ENCODE measurements around the gene PGM5. TPM values are rescaled to one million over a fixed set of nuclear protein-coding genes. Genes with fewer than 3 reads are reported as not detected.
"Not testable (repeated sequence)": the region's sequence is repeated elsewhere in the genome, so short reads cannot be mapped to it uniquely, and the experiment has no call there.

The PGM5 gene
- total RNA-seq, 1 experiment from 2014 or later: 0.15 TPM

GRCh38 chr9:68318209-68318608 is 38.2 kb upstream of the PGM5 start:
- H2AFZ ChIP-seq (ENCODE audit: low read depth, low read length, poor library complexity, severe bottlenecking); H3K4me2 ChIP-seq (ENCODE audit: low read length); ATAC-seq; POLR2A ChIA-PET; intact Hi-C loops (cut with micrococcal nuclease); BruUV-seq (replicated peaks); H4K20me1 ChIP-seq (ENCODE audit: insufficient read depth); H3K27ac ChIP-seq (ENCODE audit: low read depth, low read length); H3K9ac ChIP-seq (ENCODE audit: low read length); H3K79me2 ChIP-seq (ENCODE audit: insufficient read depth, low read length); DNase-seq (ENCODE audit: low read depth, low spot score); H3K36me3 ChIP-seq (ENCODE audit: control insufficient read depth in 1 of 2, insufficient read depth in 2 of 2, low read length in 2 of 2); H3K9me2 ChIP-seq (ENCODE audit: insufficient read depth); H3K4me1 ChIP-seq (ENCODE audit: control insufficient read depth in 1 of 2, insufficient read depth in 2 of 2, low read length in 2 of 2); H3K4me3 ChIP-seq (replicated peaks in 1 of 2; ENCODE audit: low read depth in 1 of 2, low read length in 2 of 2); RAD21 ChIA-PET (ENCODE audit: low non-redundant PET in 1 of 2, low total read pairs in 2 of 2, uncharacterized antibody in 2 of 2, unreplicated experiment in 2 of 2); H3K9me3 ChIP-seq (ENCODE audit: control insufficient read depth in 1 of 2, insufficient read depth in 1 of 2, low read depth in 1 of 2, low read length in 2 of 2); H3K27me3 ChIP-seq (ENCODE audit: insufficient read depth, low read length); CTCF ChIA-PET: not testable (repeated sequence)

GRCh38 chr9:68323749-68324148 is 32.7 kb upstream of the PGM5 start:
- H4K20me1 ChIP-seq (ENCODE audit: insufficient read depth); ATAC-seq; H3K9me3 ChIP-seq (ENCODE audit: control insufficient read depth in 1 of 2, insufficient read depth in 1 of 2, low read depth in 1 of 2, low read length in 2 of 2); CTCF ChIA-PET; POLR2A ChIA-PET; H3K79me2 ChIP-seq (ENCODE audit: insufficient read depth, low read length); H3K9ac ChIP-seq (ENCODE audit: low read length); H3K9me2 ChIP-seq (ENCODE audit: insufficient read depth); H3K27me3 ChIP-seq (ENCODE audit: insufficient read depth, low read length); BruUV-seq (replicated peaks); H3K4me2 ChIP-seq (ENCODE audit: low read length); RAD21 ChIA-PET (ENCODE audit: low non-redundant PET in 1 of 2, low total read pairs in 2 of 2, uncharacterized antibody in 2 of 2, unreplicated experiment in 2 of 2); H3K4me1 ChIP-seq (ENCODE audit: control insufficient read depth in 1 of 2, insufficient read depth in 2 of 2, low read length in 2 of 2); H3K4me3 ChIP-seq (replicated peaks in 1 of 2; ENCODE audit: low read depth in 1 of 2, low read length in 2 of 2); DNase-seq (ENCODE audit: low read depth, low spot score); intact Hi-C loops (cut with micrococcal nuclease); H3K27ac ChIP-seq (ENCODE audit: low read depth, low read length); H3K36me3 ChIP-seq (ENCODE audit: control insufficient read depth in 1 of 2, insufficient read depth in 2 of 2, low read length in 2 of 2); H2AFZ ChIP-seq (ENCODE audit: low read depth, low read length, poor library complexity, severe bottlenecking): not testable (repeated sequence)

GRCh38 chr9:68324518-68324917 is 31.9 kb upstream of the PGM5 start:
- H3K4me1 ChIP-seq (ENCODE audit: control insufficient read depth in 1 of 2, insufficient read depth in 2 of 2, low read length in 2 of 2); DNase-seq (ENCODE audit: low read depth, low spot score); H3K9ac ChIP-seq (ENCODE audit: low read length); H3K4me3 ChIP-seq (replicated peaks in 1 of 2; ENCODE audit: low read depth in 1 of 2, low read length in 2 of 2); H3K9me3 ChIP-seq (ENCODE audit: control insufficient read depth in 1 of 2, insufficient read depth in 1 of 2, low read depth in 1 of 2, low read length in 2 of 2); CTCF ChIA-PET; intact Hi-C loops (cut with micrococcal nuclease); H3K9me2 ChIP-seq (ENCODE audit: insufficient read depth); BruUV-seq (replicated peaks); H3K36me3 ChIP-seq (ENCODE audit: control insufficient read depth in 1 of 2, insufficient read depth in 2 of 2, low read length in 2 of 2); POLR2A ChIA-PET; H2AFZ ChIP-seq (ENCODE audit: low read depth, low read length, poor library complexity, severe bottlenecking); RAD21 ChIA-PET (ENCODE audit: low non-redundant PET in 1 of 2, low total read pairs in 2 of 2, uncharacterized antibody in 2 of 2, unreplicated experiment in 2 of 2); H4K20me1 ChIP-seq (ENCODE audit: insufficient read depth); ATAC-seq; H3K4me2 ChIP-seq (ENCODE audit: low read length); H3K27ac ChIP-seq (ENCODE audit: low read depth, low read length); H3K79me2 ChIP-seq (ENCODE audit: insufficient read depth, low read length); H3K27me3 ChIP-seq (ENCODE audit: insufficient read depth, low read length): not testable (repeated sequence)

- H3K36me3 ChIP-seq (ENCODE audit: control insufficient read depth in 1 of 2, insufficient read depth in 2 of 2, low read length in 2 of 2); intact Hi-C loops (cut with micrococcal nuclease); ATAC-seq; H3K4me3 ChIP-seq (replicated peaks in 1 of 2; ENCODE audit: low read depth in 1 of 2, low read length in 2 of 2); H3K27ac ChIP-seq (ENCODE audit: low read depth, low read length); CTCF ChIA-PET; H3K79me2 ChIP-seq (ENCODE audit: insufficient read depth, low read length); H3K9ac ChIP-seq (ENCODE audit: low read length); H3K4me2 ChIP-seq (ENCODE audit: low read length); H3K9me3 ChIP-seq (ENCODE audit: control insufficient read depth in 1 of 2, insufficient read depth in 1 of 2, low read depth in 1 of 2, low read length in 2 of 2); H3K27me3 ChIP-seq (ENCODE audit: insufficient read depth, low read length); POLR2A ChIA-PET; BruUV-seq (replicated peaks); H4K20me1 ChIP-seq (ENCODE audit: insufficient read depth); H2AFZ ChIP-seq (ENCODE audit: low read depth, low read length, poor library complexity, severe bottlenecking); H3K4me1 ChIP-seq (ENCODE audit: control insufficient read depth in 1 of 2, insufficient read depth in 2 of 2, low read length in 2 of 2); DNase-seq (ENCODE audit: low read depth, low spot score); H3K9me2 ChIP-seq (ENCODE audit: insufficient read depth); RAD21 ChIA-PET (ENCODE audit: low non-redundant PET in 1 of 2, low total read pairs in 2 of 2, uncharacterized antibody in 2 of 2, unreplicated experiment in 2 of 2): not testable (repeated sequence)
Observed at GRCh38 chr9:68329106-68329505, 27.3 kb upstream of the PGM5 start.

GRCh38 chr9:68330531-68331173 is 25.8 kb upstream of the PGM5 start:
- H2AFZ ChIP-seq (ENCODE audit: low read depth, low read length, poor library complexity, severe bottlenecking); H3K27ac ChIP-seq (ENCODE audit: low read depth, low read length); H3K36me3 ChIP-seq (ENCODE audit: control insufficient read depth in 1 of 2, insufficient read depth in 2 of 2, low read length in 2 of 2); DNase-seq (ENCODE audit: low read depth, low spot score); ATAC-seq; CTCF ChIA-PET; H3K79me2 ChIP-seq (ENCODE audit: insufficient read depth, low read length); H3K9ac ChIP-seq (ENCODE audit: low read length); H4K20me1 ChIP-seq (ENCODE audit: insufficient read depth); H3K9me3 ChIP-seq (ENCODE audit: control insufficient read depth in 1 of 2, insufficient read depth in 1 of 2, low read depth in 1 of 2, low read length in 2 of 2); H3K9me2 ChIP-seq (ENCODE audit: insufficient read depth); intact Hi-C loops (cut with micrococcal nuclease); POLR2A ChIA-PET; H3K4me2 ChIP-seq (ENCODE audit: low read length); BruUV-seq (replicated peaks); H3K4me1 ChIP-seq (ENCODE audit: control insufficient read depth in 1 of 2, insufficient read depth in 2 of 2, low read length in 2 of 2); RAD21 ChIA-PET (ENCODE audit: low non-redundant PET in 1 of 2, low total read pairs in 2 of 2, uncharacterized antibody in 2 of 2, unreplicated experiment in 2 of 2); H3K27me3 ChIP-seq (ENCODE audit: insufficient read depth, low read length); H3K4me3 ChIP-seq (replicated peaks in 1 of 2; ENCODE audit: low read depth in 1 of 2, low read length in 2 of 2): not testable (repeated sequence)
